Measurements from ENCODE around the gene NOLC1.

The NOLC1 gene

GRCh38 chr10:102211615-102212299 lies 59.6 kb downstream of the NOLC1 start:
- DNase-seq (ENCODE audit: extremely low spot score) = no peak
- ChIA-PET CTCF (no interaction called here), POLR2A (no interaction called here)
- no peak for TF ChIP-seq ELF4 (IDR thresholded peaks at IDR 0.05)
- TF ChIP-seq BHLHE40 (IDR thresholded peaks at IDR 0.05; ENCODE audit: borderline replicate concordance) = no peak
- no peak for TF ChIP-seq PKNOX1 (IDR thresholded peaks at IDR 0.05)
- no peak for TF ChIP-seq L3MBTL2 (conservative IDR thresholded peaks at IDR 0.05)
- TF ChIP-seq ARNT (IDR thresholded peaks at IDR 0.05) = no peak
- no peak for TF ChIP-seq NFRKB (IDR thresholded peaks at IDR 0.05)
- TF ChIP-seq TARDBP (IDR thresholded peaks at IDR 0.05) = no peak
- TF ChIP-seq FOXA1 (IDR thresholded peaks at IDR 0.05) = no peak
- TF ChIP-seq HDGF (IDR thresholded peaks at IDR 0.05; ENCODE audit: borderline replicate concordance) = no peak
- no peak for TF ChIP-seq FOXK2 (IDR thresholded peaks at IDR 0.05)
- TF ChIP-seq FOXM1 (IDR thresholded peaks at IDR 0.05; ENCODE audit: borderline replicate concordance) = no peak
- no peak for TF ChIP-seq SUZ12 (IDR thresholded peaks at IDR 0.05)
- no peak for TF ChIP-seq ZNF384 (IDR thresholded peaks at IDR 0.05)
- TF ChIP-seq LEF1 (IDR thresholded peaks at IDR 0.05; ENCODE audit: borderline replicate concordance) = no peak
- no peak for TF ChIP-seq SP1 (IDR thresholded peaks at IDR 0.05)
